Neural progenitor cell (in vitro differentiated cells): ENCODE data around the gene TRIM43. TPM values are rescaled to one million over a fixed set of nuclear protein-coding genes. Genes with fewer than 3 reads are reported as not detected.
"Not testable (repeated sequence)": the region's sequence is repeated elsewhere in the genome, so short reads cannot be mapped to it uniquely, and the experiment has no call there.

ENCODE experiments used
- DNase-seq: peaks from one replicate; pipeline ENCODE4 v3.0.0-alpha.2; 2016; ENCODE audit warnings: low spot score
- H2AFZ ChIP-seq: fragments of 200-600 bp; sonication (generic); replicated peaks from 2 replicates; pipeline ENCODE4 v1.6.1; 2016; ENCODE audit warnings: antibody characterized with exemption
- H3F3A ChIP-seq: fragments of 200-600 bp; sonication (generic); 2 replicates; pipeline ENCODE4 v1.6.1; 2016; ENCODE audit warnings: antibody characterized with exemption, low read depth
- H3K27ac ChIP-seq: fragments of 200-600 bp; sonication (generic); 2 replicates; pipeline ENCODE4 v1.5.1; 2016; ENCODE audit warnings: mild to moderate bottlenecking
- H3K27me3 ChIP-seq: fragments of 200-600 bp; sonication (generic); 2 replicates; pipeline ENCODE4 v1.6.1; 2016; ENCODE audit warnings: mild to moderate bottlenecking, moderate library complexity
- H3K36me3 ChIP-seq: fragments of 200-600 bp; sonication (generic); 2 replicates; pipeline ENCODE4 v1.5.1; 2016
- H3K4me1 ChIP-seq: fragments of 200-600 bp; sonication (generic); 2 replicates; pipeline ENCODE4 v1.6.1; 2016; ENCODE audit warnings: mixed run types
- H3K4me2 ChIP-seq: fragments of 200-600 bp; sonication (generic); 2 replicates; pipeline ENCODE4 v1.6.1; 2016
- H3K4me3 ChIP-seq: fragments of 200-600 bp; sonication (generic); 2 replicates; pipeline ENCODE4 v1.5.1; 2016
- H3K79me2 ChIP-seq: fragments of 200-600 bp; sonication (generic); 2 replicates; pipeline ENCODE4 v1.6.1; 2016; ENCODE audit warnings: low read depth
- H3K9ac ChIP-seq: fragments of 200-600 bp; sonication (generic); 2 replicates; pipeline ENCODE4 v1.6.1; 2016
- H3K9me3 ChIP-seq: fragments of 200-600 bp; sonication (generic); 2 replicates; pipeline ENCODE4 v1.5.1; 2016; ENCODE audit warnings: low read depth
- H4K20me1 ChIP-seq: fragments of 200-600 bp; sonication (generic); 2 replicates; pipeline ENCODE4 v1.6.1; 2016; ENCODE audit warnings: low read depth
- H3K27ac Mint-ChIP-seq: 3 replicates; pipeline ENCODE4 v1.8.0; 2021; ENCODE audit warnings: mixed read lengths
- H3K27me3 Mint-ChIP-seq: 2 replicates; pipeline ENCODE4 v1.8.0; 2022; ENCODE audit warnings: low read depth, mild to moderate bottlenecking, inconsistent platforms, moderate library complexity, mixed read lengths; ENCODE audit not compliant: insufficient read depth
- H3K36me3 Mint-ChIP-seq: 3 replicates; pipeline ENCODE4 v1.8.0; 2021; ENCODE audit warnings: mixed read lengths
- H3K4me1 Mint-ChIP-seq: 3 replicates; pipeline ENCODE4 v1.8.0; 2021; ENCODE audit warnings: mixed read lengths
- H3K4me3 Mint-ChIP-seq: 3 replicates; pipeline ENCODE4 v1.8.0; 2021; ENCODE audit warnings: mild to moderate bottlenecking, moderate library complexity, mixed read lengths
- H3K9me3 Mint-ChIP-seq: 3 replicates; pipeline ENCODE4 v1.8.0; 2020; ENCODE audit warnings: mixed read lengths
- total RNA-seq: library from RNA; depleted of rRNA; stranded (reverse); fragments of >200 nt; gene quantifications from 2 replicates; pipeline ENCODE4 v1.2.3, GENCODE V29; 2015; ENCODE audit warnings: low replicate concordance

The TRIM43 gene
- total RNA-seq, 1 donor from 2014 or later, result not detected

DNA sequence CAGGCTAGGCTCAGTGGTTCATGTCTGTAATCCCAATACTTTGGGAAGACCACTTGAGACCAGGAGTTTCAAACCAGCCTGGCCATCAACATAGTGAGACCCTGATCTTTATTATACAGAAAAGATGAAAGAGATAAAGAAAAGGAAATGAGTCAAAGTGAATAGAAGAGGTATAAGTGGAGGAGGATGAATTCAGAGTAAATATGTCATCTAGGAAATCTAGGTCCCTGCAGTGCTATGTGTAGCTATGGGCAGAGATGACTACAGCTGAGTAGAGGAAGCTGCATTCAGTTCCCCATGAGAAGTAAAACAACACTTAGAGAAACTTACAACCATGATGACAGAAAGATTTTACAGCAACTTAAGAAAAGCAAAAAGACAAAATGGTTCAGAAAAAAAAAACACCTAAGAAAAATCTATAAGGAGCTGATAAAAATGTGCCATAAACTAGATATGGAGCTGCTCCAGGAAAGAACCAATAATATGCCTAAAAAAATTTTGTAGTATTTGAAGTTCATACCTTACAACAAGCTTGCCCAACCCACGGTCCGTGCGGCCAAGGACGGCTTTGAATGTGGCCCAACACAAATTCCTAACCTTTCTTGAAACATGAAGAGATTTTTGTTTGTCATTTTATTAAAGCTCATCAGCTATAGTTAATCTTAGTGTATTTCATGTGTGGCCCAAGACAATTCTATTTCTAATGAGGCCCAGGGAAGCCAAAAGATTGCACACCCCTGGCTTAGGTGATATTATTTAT is 1.8 kb upstream of the TRIM43 start:
- H3K4me2 ChIP-seq, H2AFZ ChIP-seq, H3K4me1 ChIP-seq, H3K36me3 Mint-ChIP-seq, H3K27ac Mint-ChIP-seq, H3K9me3 ChIP-seq, H3K79me2 ChIP-seq, H3K9ac ChIP-seq, H4K20me1 ChIP-seq, H3K4me3 Mint-ChIP-seq, H3K27ac ChIP-seq, H3K27me3 Mint-ChIP-seq, H3K4me3 ChIP-seq, H3K4me1 Mint-ChIP-seq, H3K36me3 ChIP-seq, H3F3A ChIP-seq, DNase-seq, H3K9me3 Mint-ChIP-seq, H3K27me3 ChIP-seq: not testable (repeated sequence)

DNA sequence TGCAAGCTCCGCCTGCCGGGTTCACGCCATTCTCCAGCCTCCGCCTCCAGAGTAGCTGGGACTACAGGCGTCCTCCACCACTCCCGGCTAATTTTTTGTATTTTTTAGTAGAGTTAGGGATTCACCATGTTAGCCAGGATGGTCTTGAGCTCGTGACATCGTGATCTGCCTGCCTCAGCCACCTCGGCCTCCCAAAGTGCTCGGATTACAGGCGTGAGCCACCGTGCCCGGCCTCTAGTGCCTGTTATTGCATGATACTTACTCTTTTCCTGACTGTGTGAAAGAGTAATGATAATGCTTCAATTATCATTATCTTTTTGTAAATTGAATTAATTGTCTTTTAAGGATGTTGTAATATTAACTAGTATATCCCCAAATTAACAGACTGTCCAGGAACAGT is 1.2 kb downstream of the TRIM43 start:
- not testable (repeated sequence) for H3K4me3 Mint-ChIP-seq, H3K79me2 ChIP-seq, H3K36me3 Mint-ChIP-seq, H2AFZ ChIP-seq, H3K4me1 ChIP-seq, H3K27ac ChIP-seq, H3K27ac Mint-ChIP-seq, H3K36me3 ChIP-seq, H3F3A ChIP-seq, H3K27me3 ChIP-seq, H3K9me3 ChIP-seq, H3K4me2 ChIP-seq, H3K4me1 Mint-ChIP-seq, H3K27me3 Mint-ChIP-seq, H3K4me3 ChIP-seq, H3K9ac ChIP-seq, DNase-seq, H3K9me3 Mint-ChIP-seq, H4K20me1 ChIP-seq

DNA sequence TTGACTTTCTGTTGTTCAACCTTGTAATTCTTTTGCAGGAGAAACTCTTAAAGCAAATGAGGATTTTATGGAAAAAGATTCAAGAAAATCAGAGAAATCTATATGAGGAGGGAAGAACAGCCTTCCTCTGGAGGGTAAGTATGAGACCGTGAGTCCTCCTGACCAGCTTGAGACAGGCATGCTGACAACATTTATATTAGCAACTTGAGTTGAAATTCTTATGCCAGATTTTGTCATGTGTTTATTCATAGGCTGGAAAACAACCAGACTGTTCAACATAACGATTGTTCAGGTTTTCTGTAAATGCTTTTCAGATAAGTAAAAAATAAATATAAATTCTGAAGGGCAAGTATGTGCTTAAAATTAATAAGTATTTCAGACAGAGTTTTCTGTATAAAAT is 3.2 kb downstream of the TRIM43 start:
- H3K79me2 ChIP-seq, H3K4me3 ChIP-seq, H3K36me3 ChIP-seq, H3K4me3 Mint-ChIP-seq, H3K27ac ChIP-seq, H3K36me3 Mint-ChIP-seq, H3K4me1 Mint-ChIP-seq, H2AFZ ChIP-seq, H3K27me3 Mint-ChIP-seq, H4K20me1 ChIP-seq, H3K27ac Mint-ChIP-seq, H3K4me2 ChIP-seq, H3K9ac ChIP-seq, H3K9me3 Mint-ChIP-seq, DNase-seq, H3K27me3 ChIP-seq, H3F3A ChIP-seq, H3K4me1 ChIP-seq, H3K9me3 ChIP-seq: not testable (repeated sequence)

DNA sequence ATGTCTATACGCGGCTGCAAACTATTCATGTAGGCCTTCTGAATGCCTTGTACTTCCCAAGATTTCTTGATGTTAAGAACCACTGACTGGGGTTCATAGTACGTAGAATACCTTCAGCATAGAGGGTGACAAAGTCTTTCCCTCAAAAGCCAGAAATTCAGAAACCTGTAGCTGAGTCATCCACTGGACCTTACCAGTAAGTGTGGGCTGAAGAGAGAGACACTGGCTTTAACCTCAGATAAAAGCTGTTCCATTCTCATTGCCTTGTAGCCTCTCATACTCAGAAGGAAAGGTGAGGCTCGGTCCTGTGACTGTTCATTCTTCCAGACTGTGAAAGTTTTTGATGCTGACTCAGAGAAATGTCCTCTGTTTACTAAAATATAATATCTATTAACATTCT is 9.5 kb downstream of the TRIM43 start:
- H3K4me1 Mint-ChIP-seq, H3K27ac Mint-ChIP-seq, H2AFZ ChIP-seq, H3K36me3 ChIP-seq, H3F3A ChIP-seq, H3K4me1 ChIP-seq, H3K27me3 ChIP-seq, H3K27ac ChIP-seq, H3K4me2 ChIP-seq, H3K4me3 Mint-ChIP-seq, H3K79me2 ChIP-seq, H3K9me3 Mint-ChIP-seq, H3K9ac ChIP-seq, H3K36me3 Mint-ChIP-seq, H3K27me3 Mint-ChIP-seq, DNase-seq, H4K20me1 ChIP-seq, H3K9me3 ChIP-seq, H3K4me3 ChIP-seq: not testable (repeated sequence)

DNA sequence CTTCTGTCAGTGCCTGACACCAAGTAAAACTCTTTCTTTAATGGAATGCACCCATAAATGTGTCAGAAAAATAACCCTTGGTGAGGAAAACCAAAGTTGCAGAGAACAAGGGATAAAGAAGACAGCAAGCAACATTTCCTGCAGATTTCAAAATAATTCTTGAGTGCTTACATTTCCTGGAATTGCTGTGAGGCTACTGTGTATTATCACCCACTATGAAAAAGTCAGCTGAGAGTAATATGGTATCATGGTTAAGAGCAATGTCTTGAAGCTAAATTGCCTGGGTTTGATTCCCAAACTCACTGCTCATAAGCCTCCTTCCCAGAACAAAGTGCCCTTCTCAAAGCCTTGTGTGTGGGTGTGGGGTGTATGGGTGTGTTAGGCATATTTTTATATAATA is 10.3 kb downstream of the TRIM43 start:
- H3K27me3 Mint-ChIP-seq, H3K36me3 Mint-ChIP-seq, H3K27ac ChIP-seq, H3K36me3 ChIP-seq, H2AFZ ChIP-seq, H3F3A ChIP-seq, DNase-seq, H3K9me3 Mint-ChIP-seq, H3K27me3 ChIP-seq, H3K27ac Mint-ChIP-seq, H3K4me3 Mint-ChIP-seq, H3K9ac ChIP-seq, H3K9me3 ChIP-seq, H4K20me1 ChIP-seq, H3K79me2 ChIP-seq, H3K4me3 ChIP-seq, H3K4me1 ChIP-seq, H3K4me2 ChIP-seq, H3K4me1 Mint-ChIP-seq: not testable (repeated sequence)

DNA sequence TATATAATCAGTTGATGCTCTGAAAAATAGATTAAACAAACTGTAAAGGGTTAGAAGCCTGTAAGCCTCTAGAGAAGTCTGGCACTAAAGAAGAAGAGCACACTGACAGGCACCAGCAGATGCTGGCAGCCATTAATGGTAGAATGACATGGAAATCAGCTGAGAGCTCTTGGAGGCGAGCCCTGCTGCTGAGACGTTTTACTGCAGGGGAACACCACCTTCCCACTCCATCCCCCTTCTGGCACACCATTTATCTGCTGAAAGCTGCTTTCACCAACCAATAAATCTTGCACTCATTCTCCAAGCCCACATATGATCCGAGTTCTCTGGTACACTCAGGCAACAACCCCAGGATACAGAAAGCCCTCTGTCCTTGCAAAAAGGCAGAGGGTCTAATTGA is 16.6 kb downstream of the TRIM43 start:
- not testable (repeated sequence) for H3K4me3 Mint-ChIP-seq, DNase-seq, H3K4me2 ChIP-seq, H2AFZ ChIP-seq, H3K27me3 ChIP-seq, H3K9me3 ChIP-seq, H3K36me3 Mint-ChIP-seq, H3K27me3 Mint-ChIP-seq, H3K4me1 Mint-ChIP-seq, H3K4me1 ChIP-seq, H4K20me1 ChIP-seq, H3K36me3 ChIP-seq, H3F3A ChIP-seq, H3K4me3 ChIP-seq, H3K27ac Mint-ChIP-seq, H3K79me2 ChIP-seq, H3K9me3 Mint-ChIP-seq, H3K27ac ChIP-seq, H3K9ac ChIP-seq

DNA sequence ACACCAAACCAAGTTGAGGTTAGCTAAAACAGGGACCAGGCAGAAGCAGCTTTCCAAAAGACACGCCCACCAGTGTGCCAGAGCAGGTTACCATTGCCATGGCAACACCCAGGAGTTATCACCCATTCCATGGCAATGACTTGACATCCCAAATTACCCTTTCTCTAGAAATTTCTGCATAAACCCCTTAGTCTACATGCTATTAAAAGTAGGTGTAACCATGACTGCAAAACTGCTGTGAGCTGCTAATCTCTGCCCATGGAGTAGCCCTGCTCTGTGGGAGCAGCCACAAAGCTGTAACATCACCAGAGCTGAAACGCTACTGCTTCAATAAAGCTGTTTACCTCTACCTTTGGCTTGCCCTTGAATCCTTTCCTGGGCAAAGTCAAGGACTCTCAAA is 18.0 kb downstream of the TRIM43 start:
- H3K4me1 ChIP-seq, H3K27me3 Mint-ChIP-seq, H3K9me3 ChIP-seq, H3F3A ChIP-seq, H3K36me3 Mint-ChIP-seq, H3K4me3 ChIP-seq, H4K20me1 ChIP-seq, H3K9ac ChIP-seq, DNase-seq, H3K4me3 Mint-ChIP-seq, H2AFZ ChIP-seq, H3K9me3 Mint-ChIP-seq, H3K4me1 Mint-ChIP-seq, H3K79me2 ChIP-seq, H3K4me2 ChIP-seq, H3K27ac Mint-ChIP-seq, H3K36me3 ChIP-seq, H3K27me3 ChIP-seq, H3K27ac ChIP-seq: not testable (repeated sequence)

DNA sequence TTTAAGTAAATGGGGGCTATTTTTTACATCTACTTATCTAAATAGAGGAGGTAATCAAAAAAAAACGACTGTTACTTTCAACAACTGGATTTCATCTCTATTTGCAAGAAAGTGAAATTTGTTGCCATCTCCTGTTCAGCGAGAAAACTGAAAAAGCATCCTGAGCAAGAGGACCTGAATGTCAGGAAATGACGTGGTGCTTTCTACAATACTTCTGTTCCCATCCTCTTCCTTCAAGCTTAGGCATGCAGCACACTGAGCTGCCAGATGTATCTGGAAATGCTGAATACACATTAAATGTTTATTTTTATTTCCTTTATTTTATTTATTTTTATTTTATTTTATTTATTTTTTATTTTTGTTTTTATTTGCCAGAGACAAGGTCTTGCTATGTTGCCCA is 21.2 kb downstream of the TRIM43 start:
- H2AFZ ChIP-seq, H4K20me1 ChIP-seq, H3K36me3 Mint-ChIP-seq, H3K4me1 Mint-ChIP-seq, H3K9me3 ChIP-seq, H3K36me3 ChIP-seq, H3K27me3 ChIP-seq, H3K27ac ChIP-seq, H3K27me3 Mint-ChIP-seq, H3K4me1 ChIP-seq, H3K4me3 ChIP-seq, H3K4me3 Mint-ChIP-seq, H3F3A ChIP-seq, H3K4me2 ChIP-seq, H3K9me3 Mint-ChIP-seq, H3K9ac ChIP-seq, H3K27ac Mint-ChIP-seq, H3K79me2 ChIP-seq, DNase-seq: not testable (repeated sequence)
